Measurements from ENCODE around the gene TAPT1.

Gene TAPT1

DNA sequence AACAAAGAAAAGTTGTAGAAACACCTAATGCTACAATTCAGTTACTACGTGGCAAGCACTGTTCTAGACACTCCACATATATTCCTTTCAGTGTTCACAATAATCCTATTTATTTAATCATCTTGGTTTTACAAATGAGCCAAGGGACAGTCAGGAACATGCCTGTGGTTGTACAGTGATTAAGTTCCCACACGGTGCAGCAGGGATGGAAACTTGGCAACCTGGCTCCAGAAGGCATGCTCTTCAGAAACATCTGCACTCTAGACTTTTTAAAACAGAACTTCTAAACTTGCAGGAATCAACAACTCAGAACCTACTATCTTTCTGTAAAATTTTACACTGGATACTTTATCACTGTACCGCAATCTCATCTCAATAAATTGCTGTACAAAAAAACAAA is 32.1 kb downstream of the TAPT1 start:
- peaks cover 12% of the 10 kb centered on the region for H3K4me1 ChIP-seq (ENCODE audit: low read depth, poor library complexity, severe bottlenecking)
- TF ChIP-seq, protein P1, sequence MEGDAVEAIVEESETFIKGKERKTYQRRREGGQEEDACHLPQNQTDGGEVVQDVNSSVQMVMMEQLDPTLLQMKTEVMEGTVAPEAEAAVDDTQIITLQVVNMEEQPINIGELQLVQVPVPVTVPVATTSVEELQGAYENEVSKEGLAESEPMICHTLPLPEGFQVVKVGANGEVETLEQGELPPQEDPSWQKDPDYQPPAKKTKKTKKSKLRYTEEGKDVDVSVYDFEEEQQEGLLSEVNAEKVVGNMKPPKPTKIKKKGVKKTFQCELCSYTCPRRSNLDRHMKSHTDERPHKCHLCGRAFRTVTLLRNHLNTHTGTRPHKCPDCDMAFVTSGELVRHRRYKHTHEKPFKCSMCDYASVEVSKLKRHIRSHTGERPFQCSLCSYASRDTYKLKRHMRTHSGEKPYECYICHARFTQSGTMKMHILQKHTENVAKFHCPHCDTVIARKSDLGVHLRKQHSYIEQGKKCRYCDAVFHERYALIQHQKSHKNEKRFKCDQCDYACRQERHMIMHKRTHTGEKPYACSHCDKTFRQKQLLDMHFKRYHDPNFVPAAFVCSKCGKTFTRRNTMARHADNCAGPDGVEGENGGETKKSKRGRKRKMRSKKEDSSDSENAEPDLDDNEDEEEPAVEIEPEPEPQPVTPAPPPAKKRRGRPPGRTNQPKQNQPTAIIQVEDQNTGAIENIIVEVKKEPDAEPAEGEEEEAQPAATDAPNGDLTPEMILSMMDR (conservative IDR thresholded peaks at IDR 0.05; ENCODE audit: low read depth, low read length): no peak
- H3K79me2 ChIP-seq (ENCODE audit: insufficient read depth, low read depth): no peaks in the 10 kb centered on the region
- H3K4me3 ChIP-seq (IDR thresholded peaks at IDR 0.05; ENCODE audit: insufficient read depth, low read depth, low read length): no peak overlapping the region
- H3K4me2 ChIP-seq: no peak overlapping the region
- H3K27me3 ChIP-seq (ENCODE audit: insufficient read depth, low read depth): no peaks in the 10 kb centered on the region
- no peaks in the 10 kb centered on the region for H4K20me1 ChIP-seq (ENCODE audit: insufficient read depth)
- no peak overlapping the region for H3K27ac ChIP-seq
- H3K36me3 ChIP-seq (ENCODE audit: insufficient read depth): no peaks in the 10 kb centered on the region; the same call in 1 of the 2 replicates
- no peak overlapping the region for H2AFZ ChIP-seq (ENCODE audit: low read depth)
- no peak overlapping the region for H3K9ac ChIP-seq

DNA sequence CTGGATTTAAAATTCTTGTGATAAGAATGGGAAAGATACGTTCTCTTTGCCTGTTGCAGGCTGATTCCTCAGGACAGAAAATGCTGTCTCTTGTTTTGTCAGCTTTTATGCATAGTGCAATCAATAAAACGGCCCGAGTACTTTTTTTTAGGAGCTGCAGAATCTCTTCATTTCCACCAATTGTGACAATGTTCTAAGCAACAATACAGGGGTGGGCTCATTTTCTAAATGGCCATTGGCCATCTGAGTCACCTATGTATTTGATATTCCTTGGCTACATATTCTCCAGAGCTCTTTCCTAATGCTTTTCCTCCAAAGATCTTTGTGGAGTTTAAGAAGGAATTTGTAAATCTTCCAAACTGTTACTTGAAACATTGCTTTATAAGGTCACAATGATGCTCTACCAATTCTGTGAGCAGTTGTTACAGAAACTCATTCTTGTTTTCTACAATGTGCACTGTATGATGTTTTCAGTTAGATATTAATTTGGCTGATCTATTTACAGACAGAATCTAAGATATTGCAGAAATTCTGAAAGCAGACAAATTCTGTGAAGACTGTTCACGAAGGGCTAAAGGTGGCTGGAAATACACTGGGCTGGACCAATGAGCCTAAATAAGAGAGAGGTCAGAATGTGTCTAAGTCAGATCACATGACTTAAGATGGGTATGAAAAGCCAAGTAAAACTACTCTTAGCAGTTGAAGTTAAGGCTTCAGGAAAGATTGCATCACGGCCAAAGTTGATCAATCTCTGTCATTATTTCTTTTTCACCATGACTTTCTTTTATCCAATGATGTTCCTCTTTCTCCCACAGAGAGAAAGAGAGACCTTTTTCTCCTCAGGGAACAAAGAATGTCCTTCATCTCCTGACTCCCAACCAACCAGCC is 33.4 kb downstream of the TAPT1 start:
- Histone ChIP-seq H3K4me2 (no peak overlapping the region), H3K36me3 (ENCODE audit: insufficient read depth) (no peaks in the 10 kb centered on the region; the same call in 1 of the 2 replicates), H4K20me1 (ENCODE audit: insufficient read depth) (no peaks in the 10 kb centered on the region), H3K4me3 (IDR thresholded peaks at IDR 0.05; ENCODE audit: insufficient read depth, low read depth, low read length) (no peak overlapping the region), H3K27ac (no peak overlapping the region), H3K4me1 (ENCODE audit: low read depth, poor library complexity, severe bottlenecking) (peaks cover 12% of the 10 kb centered on the region), H3K27me3 (ENCODE audit: insufficient read depth, low read depth) (no peaks in the 10 kb centered on the region), H3K9ac (no peak overlapping the region), H2AFZ (ENCODE audit: low read depth) (no peak overlapping the region), H3K79me2 (ENCODE audit: insufficient read depth, low read depth) (no peaks in the 10 kb centered on the region)
- TF ChIP-seq, protein P1 (conservative IDR thresholded peaks at IDR 0.05; ENCODE audit: low read depth, low read length): no peak

DNA sequence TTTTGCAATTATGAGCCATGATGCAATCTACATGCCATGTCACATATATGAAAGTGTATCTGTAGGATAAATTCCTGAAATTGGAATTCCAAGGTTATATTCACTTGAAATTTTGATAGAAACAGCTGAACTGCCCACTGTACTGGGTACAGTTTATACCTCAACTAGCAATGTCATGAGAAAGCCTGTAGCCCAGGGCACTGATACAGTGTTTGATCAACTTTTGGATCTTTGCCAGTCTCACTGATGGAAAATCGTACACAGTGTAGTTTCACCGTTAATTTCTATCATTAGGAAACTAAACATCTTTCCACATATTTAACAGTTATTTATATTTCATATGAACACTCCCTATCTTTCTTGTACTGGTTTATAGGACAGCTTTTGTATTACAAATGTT is 34.2 kb downstream of the TAPT1 start:
- Histone ChIP-seq H4K20me1 (ENCODE audit: insufficient read depth) (no peaks in the 10 kb centered on the region), H3K36me3 (ENCODE audit: insufficient read depth) (no peaks in the 10 kb centered on the region; the same call in 1 of the 2 replicates), H3K79me2 (ENCODE audit: insufficient read depth, low read depth) (no peaks in the 10 kb centered on the region), H3K27ac (no peak overlapping the region), H3K4me2 (no peak overlapping the region), H3K4me3 (IDR thresholded peaks at IDR 0.05; ENCODE audit: insufficient read depth, low read depth, low read length) (no peak overlapping the region), H3K9ac (no peak overlapping the region), H3K4me1 (ENCODE audit: low read depth, poor library complexity, severe bottlenecking) (peaks cover 12% of the 10 kb centered on the region), H2AFZ (ENCODE audit: low read depth) (no peak overlapping the region), H3K27me3 (ENCODE audit: insufficient read depth, low read depth) (no peaks in the 10 kb centered on the region)
- TF ChIP-seq, protein P1 (conservative IDR thresholded peaks at IDR 0.05; ENCODE audit: low read depth, low read length): no peak

DNA sequence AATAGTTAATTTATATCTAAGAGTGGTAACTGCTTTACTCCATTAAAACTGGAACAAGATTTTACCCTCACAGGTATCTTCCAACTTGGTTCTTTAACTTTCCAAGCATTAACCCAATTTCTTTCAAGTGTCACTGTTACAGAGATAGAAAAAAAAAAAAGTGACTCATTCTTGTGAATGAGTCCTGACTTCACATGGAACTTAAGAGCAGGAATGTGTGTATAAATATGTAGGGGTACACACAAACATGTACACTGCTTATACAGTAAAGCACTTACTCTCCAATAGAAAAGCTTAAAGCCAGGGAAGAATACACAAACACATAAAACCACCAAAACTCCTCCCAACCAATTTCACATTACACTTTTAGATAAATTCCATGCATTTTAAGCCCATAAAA is 38.8 kb downstream of the TAPT1 start:
- no peak overlapping the region for H3K4me3 ChIP-seq (IDR thresholded peaks at IDR 0.05; ENCODE audit: insufficient read depth, low read depth, low read length)
- H3K27me3 ChIP-seq (ENCODE audit: insufficient read depth, low read depth): no peaks in the 10 kb centered on the region
- H3K79me2 ChIP-seq (ENCODE audit: insufficient read depth, low read depth): no peaks in the 10 kb centered on the region
- H3K36me3 ChIP-seq (ENCODE audit: insufficient read depth): no peaks in the 10 kb centered on the region
- H3K9ac ChIP-seq: no peak overlapping the region
- TF ChIP-seq, protein P1 (conservative IDR thresholded peaks at IDR 0.05; ENCODE audit: low read depth, low read length): no peak
- no peak overlapping the region for H3K4me2 ChIP-seq
- no peaks in the 10 kb centered on the region for H3K4me1 ChIP-seq (ENCODE audit: low read depth, poor library complexity, severe bottlenecking)
- H3K27ac ChIP-seq: no peak overlapping the region
- no peak overlapping the region for H2AFZ ChIP-seq (ENCODE audit: low read depth)
- no peaks in the 10 kb centered on the region for H4K20me1 ChIP-seq (ENCODE audit: insufficient read depth)
